NCI-H526 (cell line): Measurements from ENCODE around the gene UBE2F.
"Not testable (repeated sequence)": the region's sequence is repeated elsewhere in the genome, so short reads cannot be mapped to it uniquely, and the experiment has no call there.

ENCODE experiments used
- DNase-seq, 2 experiments: peaks; one replicate each; lab custom pipeline; 2025; lab: John Stamatoyannopoulos, UW

The UBE2F gene

DNA sequence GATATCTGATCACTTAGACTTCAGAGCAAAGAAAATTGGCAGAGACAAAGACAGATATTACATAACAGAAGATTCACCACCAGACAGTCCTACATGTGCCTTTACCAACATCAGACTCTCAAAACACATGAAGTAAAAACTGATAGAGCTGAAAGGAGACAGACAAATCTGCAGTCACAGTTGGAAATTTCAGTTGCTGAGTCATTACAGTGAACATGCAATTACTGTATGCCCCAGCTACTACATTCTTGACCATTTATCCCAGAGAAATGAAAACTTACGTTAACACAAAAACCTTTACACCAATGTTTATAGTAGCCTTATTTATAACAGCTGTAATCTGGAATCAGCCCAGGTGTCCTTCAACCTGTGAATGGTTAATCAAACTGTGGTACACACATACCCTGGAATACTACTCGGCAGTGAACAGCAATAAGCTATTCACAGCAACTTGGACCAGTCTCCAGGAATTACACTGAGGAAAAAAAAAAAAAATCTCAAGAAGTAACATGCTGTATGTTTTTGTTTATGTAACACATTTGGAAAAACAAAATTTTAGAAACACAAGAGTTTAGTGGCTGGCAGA is 86.5 kb downstream of the UBE2F start:
- no peak for DNase-seq

DNA sequence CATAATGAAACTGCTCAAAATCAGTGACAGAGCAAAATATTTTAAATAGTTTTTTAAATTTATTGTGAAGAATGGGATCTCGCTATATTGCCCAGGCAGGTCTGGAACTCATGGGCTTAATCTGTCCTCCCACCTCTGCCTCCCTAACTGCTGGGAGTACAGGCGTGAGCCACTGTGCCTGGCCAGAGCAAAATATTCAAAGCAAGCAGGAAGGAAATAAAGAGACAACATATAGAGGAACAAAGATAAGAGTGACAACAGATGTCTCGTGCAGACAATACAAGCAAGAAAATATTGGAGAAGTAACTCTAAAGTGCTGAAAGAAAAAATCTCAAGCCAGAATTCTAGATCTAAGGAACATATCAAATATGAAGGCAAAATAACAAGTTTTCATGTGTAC is 89.0 kb downstream of the UBE2F start:
- DNase-seq: no peak

DNA sequence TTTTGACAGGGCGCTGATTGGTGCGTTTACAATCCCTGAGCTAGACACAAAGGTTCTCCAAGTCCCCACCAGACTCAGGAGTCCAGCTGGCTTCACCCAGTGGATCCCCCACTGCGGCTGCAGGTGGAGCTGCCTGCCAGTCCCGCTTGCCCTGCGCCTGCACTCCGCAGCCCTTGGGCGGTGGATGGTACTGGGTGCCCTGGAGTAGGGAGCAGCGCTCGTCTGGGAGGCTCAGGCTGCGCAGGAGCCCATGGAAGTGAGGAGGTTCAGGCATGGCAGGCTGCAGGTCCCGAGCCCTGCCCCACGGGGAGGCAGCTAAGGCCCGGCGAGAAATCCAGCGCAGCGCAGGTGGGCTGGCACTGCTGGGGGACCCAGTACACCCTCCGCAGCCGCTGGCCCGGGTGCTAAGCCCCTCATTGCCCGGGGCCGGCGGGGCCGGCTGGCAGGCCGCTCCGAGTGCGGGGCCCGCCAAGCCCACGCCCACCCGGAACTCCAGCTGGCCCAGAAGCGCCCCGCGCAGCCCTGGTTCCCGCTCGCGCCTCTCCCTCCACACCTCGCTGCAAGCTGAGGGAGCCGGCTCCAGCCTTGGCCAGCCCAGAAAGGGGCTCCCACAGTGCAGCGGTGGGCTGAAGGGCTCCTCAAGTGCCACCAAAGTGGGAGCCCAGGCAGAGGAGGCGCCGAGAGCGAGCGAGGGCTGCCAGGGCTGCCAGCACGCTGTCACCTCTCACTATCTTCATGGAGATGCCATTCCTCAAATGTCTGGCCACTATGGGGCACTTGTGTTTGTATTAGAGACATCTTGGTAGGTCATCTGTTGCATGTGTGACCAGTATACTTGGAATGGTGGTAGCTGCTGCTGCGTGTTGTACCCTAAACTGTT is 91.1 kb downstream of the UBE2F start:
- DNase-seq: peak in 1 of 2 experiments; percentile 34

DNA sequence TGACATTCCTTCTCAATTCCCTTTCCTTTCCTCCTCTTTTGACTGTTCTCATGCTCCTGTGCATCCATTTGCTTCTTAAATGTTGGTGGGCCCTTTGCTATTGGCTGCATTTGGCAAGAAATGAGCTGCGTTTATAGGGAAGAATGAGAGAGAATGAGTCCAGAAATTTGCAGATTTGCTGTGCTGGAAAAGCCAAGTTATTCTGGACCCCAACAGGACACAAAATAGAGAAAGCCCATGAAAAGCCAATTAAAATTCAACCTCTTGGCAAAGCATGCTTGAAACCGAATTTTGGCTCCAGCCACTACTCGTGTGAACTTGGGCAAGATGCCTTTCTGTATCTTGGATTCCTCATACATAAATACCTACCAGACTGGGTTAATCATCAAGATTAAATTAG is 92.7 kb downstream of the UBE2F start:
- no peak for DNase-seq

DNA sequence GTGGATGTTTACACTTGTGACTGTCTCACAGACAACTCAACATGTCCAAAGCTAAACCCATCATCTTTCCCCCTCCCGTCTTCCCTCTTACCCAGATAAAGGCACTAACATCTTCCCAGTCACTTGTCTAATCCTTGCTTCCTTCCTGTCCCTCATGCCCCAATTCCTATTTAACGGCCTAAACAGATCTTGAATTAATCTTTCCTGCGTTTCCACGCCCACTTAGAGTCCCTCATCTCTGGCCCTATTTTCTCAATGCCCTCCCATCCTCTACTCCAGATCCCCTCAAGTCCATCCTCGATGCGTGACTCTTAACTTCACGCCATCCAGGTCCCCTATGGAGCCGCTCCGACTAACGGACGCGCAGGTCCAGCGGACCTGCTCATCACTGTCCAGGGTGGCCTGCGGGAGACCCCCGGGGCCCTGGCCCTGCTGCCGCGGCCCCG is 93.3 kb downstream of the UBE2F start:
- DNase-seq: no peak

DNA sequence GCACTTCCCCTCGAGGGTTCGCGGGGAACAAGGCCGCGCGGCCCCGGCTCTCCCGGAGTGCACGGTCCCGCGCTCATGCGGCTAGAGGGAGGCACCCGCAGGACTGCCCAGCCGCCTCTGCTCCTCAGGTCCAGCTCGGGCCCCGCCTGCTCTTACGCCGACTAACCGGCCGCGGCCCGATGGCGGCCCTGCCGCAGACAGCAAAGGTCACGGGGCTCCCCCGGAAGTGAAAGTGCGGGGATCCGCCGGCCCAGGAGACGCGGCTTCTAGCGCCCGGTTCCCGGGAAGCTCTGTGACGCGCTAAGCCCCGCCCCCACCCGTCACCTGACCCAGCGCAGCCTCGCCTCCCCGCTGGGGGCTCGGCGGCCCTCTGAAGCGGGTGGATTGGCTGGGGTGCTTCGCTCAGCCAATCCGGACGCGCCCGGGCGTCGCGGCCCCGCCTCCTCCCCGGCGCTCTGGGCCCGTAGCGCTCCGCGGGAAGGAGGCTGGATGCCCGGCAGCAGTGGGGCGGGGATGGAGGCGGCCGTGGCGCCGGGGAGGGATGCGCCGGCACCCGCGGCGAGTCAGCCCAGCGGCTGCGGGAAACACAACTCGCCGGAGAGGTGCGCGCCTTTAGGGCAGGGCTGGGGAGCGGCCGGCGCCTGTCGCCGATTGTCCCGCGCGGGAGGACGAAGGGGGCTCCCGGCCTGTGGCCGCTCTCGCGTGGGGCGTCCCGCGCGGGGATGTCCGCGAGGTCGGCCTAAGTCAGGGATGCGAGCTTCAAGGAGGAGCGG is 93.9 kb downstream of the UBE2F start, which contains the start of gene SCLY:
SCLY (plus strand) TSS at position 460 of the 773 bp plus-strand sequence; CDS start at position 514, 54 bp downstream.
- peak; percentile 92 to 99 for DNase-seq

DNA sequence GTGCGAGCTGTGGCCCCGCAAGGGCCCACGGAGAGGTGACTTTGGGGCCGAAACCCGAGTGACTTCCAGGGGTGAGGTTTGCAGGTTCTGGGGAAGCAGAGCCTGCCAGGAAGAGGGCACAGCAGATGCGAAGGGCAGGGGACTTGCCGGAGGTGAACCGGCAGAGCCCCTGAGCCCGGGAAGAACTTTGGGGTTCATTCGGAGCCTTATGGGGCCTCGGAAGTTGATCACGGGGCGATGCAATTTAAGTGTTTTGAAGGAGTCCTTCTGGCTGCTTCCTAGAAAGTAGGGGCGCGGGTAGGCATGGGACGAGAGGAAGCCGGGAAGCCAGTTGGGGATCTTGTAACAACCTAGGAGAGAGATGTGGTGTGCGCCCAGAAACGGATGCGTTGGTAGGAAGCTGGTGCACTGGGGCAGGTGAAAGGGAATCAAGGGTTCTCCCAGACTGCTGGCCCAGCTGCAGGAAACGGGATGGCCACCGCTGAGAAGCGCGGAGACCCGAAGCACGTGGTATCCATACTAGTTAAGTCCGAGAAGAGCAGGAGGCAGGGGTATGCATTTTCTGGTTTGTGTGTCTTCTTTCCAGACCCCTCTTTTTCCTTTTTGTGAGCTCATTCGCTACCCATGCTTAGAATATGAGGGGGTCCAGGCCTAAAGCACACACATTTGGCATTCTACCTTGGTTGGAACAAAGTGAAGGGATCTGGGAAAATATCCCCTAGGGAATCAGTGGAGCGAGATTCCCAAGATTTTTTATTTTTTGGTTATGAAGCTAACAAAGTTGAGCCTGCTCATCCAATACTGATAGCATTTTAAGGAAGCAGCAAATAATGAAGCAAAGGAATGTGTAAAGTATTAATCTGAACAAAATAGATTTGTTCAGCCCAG is 94.7 kb downstream of the UBE2F start:
- peak; percentile 57 to 80 for DNase-seq

DNA sequence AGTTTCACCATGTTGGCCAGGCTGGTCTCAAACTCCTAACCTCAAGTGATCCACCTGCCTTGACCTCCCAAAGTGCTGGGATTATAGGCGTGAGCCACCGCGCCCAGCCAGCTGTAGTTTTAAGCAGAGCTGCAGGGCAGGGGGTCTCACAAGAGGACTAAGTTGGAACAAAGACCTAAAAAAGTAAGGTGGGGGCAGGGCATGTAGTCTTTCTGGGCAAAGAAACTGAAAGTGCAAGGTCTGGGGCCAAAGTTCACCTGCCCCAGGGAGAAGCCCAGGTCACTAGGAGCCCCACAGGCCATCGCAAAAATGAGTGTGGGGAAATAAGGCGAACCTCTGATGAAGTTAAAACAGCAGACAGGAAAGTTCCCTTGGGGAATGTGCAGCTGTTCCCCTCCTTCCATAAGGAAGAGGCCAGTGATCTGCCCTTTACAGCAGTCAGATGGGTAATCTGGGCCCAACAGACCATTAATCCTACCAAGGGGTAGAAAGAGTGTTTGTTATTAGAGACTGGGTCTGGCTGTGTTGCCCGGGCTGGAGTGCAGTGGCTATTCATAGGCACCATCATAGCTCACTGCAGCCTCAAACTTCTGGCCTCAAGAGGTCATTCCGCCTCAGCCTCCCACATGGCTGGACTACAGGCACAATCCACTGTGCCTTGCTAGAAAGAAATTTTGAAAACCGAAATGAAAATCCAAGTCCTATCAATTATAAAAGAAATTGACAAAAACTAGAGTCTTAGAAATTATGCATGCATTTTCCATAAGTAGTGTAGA is 96.8 kb downstream of the UBE2F start:
- DNase-seq: no peak

DNA sequence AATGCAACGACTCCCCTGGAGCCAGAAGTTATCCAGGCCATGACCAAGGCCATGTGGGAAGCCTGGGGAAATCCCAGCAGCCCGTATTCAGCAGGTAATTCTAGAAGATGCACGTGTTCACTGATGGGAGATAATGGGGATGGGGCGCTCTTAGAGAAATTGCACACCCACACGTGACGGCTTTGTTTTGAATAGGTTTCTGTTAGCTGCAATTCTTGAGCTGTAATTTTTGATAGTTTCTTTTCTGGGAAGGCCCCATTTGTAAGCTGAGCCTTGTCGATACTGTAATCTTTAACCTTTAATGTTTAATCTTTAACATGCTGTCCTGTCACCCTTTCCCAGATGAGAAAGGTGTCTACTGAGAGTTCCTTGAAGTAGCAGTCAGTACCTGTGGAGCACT is 97.6 kb downstream of the UBE2F start:
- no peak for DNase-seq

DNA sequence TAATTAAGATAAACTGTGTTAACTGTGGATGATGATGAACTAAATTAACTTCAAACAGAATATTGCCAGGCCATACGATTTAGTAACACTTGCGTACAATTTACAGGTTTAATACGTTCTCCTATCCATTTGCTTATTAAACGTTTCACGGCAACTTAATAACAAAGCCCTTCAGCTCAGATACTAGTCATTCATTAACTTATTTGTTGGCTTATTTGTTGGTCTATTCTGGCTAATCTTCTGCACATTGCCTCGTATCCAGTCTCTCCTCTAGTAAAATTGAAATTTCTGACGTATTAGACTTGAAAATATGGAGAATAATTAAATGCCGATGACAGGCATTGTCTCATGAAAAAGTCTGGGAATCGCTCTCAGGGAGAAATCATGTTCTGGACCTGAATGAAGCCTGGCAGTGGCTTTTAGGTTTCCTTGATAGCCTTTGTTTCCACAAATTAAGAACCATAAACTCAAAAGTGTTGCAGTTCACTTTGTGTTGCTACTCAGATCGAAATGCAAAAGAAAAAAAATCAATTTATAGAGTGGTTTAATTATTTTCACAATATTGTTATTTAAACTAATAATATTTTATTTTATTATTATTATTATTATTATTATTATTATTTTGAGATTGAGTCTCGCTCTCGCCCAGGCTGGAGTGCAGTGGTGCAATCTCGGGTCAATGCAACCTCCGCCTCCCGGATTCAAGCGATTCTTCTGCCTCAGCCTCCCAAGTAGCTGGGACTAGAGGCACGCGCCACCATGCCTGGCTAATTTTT is 98.4 kb downstream of the UBE2F start:
- DNase-seq: no peak

DNA sequence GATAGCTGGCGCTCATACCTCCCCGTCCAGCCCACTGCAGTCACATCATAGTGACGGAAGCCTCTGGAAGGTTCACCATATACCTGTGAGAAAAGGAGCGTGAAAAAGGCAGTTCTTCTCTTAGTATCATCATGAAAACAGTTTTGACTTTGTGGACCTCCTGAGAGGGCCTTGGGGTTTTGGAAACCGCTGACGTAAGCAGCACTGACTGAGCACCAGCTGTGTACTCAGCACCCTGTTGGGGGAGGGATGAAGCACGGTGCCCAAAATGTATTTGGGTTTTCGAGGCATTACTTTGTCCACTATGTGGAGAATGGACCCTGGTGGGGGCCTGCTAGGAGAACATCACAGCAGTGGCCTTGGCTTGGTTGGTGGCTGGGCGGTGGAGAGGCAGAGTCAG is 99.4 kb downstream of the UBE2F start:
- DNase-seq: no peak

DNA sequence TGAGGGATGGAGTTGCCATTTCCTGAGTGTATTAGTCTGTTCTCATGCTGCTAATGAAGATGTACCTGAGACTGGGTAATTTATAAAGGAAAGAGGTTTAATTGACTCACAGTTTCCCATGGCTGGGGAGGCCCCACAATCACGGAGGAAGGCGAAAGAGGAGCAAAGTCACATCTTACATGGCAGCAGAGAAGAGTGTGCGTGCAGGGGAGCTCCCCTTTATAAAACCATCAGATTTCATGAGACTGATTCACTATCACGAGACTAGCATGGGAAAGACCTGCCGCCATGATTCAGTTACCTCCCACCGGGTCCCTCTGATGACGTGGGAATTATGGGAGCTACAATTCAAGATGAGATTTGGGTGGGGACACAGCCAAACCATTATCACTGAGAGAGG is 99.9 kb downstream of the UBE2F start:
- not testable (repeated sequence) for DNase-seq

DNA sequence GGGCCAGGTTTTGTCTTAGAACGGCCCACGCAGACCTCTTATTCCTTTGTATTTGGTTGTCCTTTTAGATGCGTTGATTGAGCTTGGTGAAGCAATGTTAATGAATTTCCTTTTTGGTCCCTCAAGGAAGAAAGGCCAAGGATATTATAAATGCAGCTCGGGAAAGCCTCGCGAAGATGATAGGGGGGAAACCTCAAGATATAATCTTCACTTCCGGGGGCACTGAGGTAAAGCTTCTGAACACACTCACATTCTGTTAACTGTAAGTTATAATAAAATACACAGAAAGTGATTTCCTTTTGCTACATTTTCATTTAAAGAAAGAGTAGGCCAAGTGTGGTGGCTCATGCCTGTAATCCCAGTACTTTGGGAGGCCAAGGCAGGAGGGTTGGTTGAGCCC is 101.1 kb downstream of the UBE2F start:
- no peak for DNase-seq

DNA sequence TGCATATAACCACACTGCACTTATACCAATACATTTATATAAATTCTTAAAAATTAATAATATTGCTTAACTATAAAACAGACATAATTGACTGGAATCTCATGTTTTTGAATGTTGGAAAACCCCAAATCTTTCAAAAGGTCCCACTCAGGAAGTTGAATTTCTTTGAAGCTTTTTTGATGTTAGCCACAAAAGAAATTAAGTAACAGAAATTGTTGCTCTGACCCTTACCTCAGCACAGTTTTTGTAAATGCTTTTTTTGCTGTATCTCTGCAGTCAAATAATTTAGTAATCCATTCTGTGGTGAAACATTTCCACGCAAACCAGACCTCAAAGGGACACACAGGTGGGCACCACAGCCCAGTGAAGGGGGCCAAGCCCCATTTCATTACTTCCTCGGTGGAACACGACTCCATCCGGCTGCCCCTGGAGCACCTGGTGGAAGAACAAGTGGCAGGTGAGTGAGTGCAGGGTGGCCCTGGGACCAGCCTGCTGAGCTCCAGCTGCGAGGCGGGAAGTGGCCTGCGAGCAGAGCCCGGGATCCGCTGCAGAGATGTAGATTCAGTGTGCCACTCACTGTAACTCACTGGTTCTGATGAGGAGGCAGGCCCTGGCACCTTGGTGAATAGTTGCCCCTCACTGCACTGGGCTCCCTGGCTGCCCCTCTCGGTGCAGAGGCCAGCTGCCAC is 102.4 kb downstream of the UBE2F start:
- DNase-seq: peak in 1 of 2 experiments; percentile 54

DNA sequence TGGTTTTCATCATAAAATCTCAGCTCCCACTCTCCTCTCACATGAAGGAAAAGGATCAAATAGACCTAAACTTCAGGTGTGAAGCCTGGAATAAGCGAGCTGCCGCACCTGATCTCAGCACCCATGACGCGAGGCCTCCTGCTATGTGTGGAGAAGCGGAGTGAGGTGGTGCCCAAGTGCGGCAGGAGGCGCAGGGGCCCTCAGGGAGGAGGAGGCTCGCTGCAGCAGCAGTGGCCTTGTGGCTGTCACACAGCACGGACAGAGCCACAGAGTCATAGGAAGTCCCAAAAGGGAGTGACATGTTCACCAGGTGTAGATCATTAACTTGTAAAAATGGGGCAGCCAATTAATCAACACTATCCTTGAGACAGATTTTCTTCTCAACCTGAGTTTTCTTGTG is 103.1 kb downstream of the UBE2F start:
- no peak for DNase-seq

DNA sequence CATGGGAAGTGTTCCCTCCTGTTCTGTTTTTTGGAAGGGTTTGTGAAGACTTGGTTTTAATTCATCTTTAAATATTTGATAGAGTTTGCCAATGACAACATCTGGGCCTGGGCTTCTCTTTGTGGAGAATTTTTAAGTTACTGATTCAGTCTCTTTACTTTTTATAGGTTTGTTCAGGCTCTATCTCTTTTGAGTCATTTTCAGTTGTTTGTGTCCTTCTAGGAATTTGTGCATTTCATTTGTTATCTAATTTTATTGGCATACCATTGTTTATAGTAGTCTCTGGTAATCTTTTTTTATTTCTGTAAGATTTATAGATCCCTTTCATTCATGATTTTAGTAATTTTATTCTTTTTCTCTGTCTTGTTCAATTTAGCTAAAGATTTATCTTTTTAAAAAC is 108.6 kb downstream of the UBE2F start:
- no peak for DNase-seq

DNA sequence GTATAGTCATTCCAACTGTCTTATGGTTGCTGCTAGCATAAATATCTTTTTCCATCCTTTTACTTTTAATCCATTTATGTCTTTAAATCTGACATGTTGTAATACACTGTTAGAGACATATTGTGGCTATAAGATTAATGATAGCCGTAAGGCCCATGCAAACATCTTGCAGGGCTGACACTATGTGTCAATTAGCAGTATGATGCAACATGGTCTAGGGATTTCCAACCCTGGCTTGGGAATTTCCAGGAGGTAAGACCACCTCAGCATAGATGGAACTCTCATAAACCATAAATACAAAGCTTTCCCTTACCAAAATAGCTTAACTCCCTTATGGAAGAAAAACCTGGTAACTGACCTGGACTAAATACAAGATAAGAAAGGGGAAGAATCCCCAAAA is 110.5 kb downstream of the UBE2F start:
- no peak for DNase-seq

DNA sequence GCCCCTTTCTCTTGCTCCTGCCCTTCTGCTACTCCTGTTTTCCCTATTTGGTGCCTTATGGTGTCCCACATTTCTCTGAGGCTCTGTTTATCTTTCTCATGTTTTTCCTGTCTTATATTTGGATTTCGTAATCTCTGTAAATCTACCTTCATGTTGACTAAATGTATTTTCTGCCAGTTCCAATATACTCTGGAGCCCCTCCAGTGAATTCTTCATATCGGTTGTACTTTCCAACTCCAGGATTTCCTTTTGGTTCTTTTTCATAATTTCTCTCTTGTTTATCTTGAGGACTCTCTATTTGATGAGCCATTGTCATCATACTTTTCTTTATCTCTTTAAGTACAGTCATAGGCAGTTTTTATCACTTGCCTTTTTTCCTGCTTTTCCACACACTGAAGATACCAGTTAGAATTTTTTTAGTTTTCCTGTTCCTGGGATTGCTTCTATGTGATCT is 113.1 kb downstream of the UBE2F start:
- DNase-seq: no peak

DNA sequence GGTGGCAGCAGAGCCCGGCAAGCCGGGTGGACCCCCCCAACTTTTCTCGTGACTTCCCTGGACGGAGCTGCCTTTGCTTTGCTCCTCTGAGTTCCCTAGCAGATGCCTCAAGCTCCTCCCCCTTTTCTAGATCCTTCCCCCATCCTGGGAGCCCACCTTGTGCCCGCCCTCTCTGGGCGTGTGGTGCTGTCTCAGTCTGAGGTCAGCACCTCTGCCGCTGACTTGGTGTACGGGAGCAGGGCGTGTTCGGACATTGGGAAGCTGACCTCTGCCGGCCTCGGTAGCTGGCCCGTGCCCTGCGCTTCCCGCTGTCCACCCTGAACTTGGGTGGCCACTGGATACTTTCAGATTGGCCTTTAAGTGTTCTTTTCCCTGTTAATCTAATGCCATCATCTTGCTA is 113.7 kb downstream of the UBE2F start:
- DNase-seq: no peak
